ENCODE results near the gene AXL. TPM values are rescaled to one million over a fixed set of nuclear protein-coding genes. Genes with fewer than 3 reads are reported as not detected.
"Not testable (repeated sequence)": the region's sequence is repeated elsewhere in the genome, so short reads cannot be mapped to it uniquely, and the experiment has no call there.

AXL gene
- total RNA-seq, 2 donors from 2014 or later, result 138 to 157 TPM

GRCh38 chr19:41226053-41226873, 7.2 kb downstream of the AXL start:
- DNase-seq (ENCODE audit: low spot score), result peak; percentile 34
- peaks cover 6 to 68% of the 10 kb centered on the region in 2 donors for H3K4me1 ChIP-seq (ENCODE audit: control insufficient read depth in 1 of 2, low read depth in 2 of 2)
- peak overlapping the region; percentile 74 for H3K4me3 ChIP-seq
- no peak for TF ChIP-seq CTCF (IDR thresholded peaks at IDR 0.05)
- H3K27me3 ChIP-seq (replicated peaks; ENCODE audit: insufficient read depth), result no peaks in the 10 kb centered on the region
- peak overlapping the region; percentile 85 to 95 for H3K27ac ChIP-seq
- peak; percentile 62 for ATAC-seq (ENCODE audit: insufficient number of reproducible peaks, low FRiP score, low read depth)
- H3K36me3 ChIP-seq, result peaks cover 3% of the 10 kb centered on the region
- H3K9me3 ChIP-seq, result no peaks in the 10 kb centered on the region

GRCh38 chr19:41226874-41227390, 7.9 kb downstream of the AXL start:
- Histone ChIP-seq H3K27me3 (replicated peaks; ENCODE audit: insufficient read depth) (no peaks in the 10 kb centered on the region), H3K4me1 (ENCODE audit: control insufficient read depth in 1 of 2, low read depth in 2 of 2) (peaks cover 6 to 61% of the 10 kb centered on the region in 2 donors), H3K9me3 (no peaks in the 10 kb centered on the region), H3K4me3 (peak overlapping the region; percentile 74), H3K36me3 (peaks cover 4% of the 10 kb centered on the region), H3K27ac (peak overlapping the region; percentile 85 to 95)
- no peak for TF ChIP-seq CTCF (IDR thresholded peaks at IDR 0.05)
- no peak for ATAC-seq (ENCODE audit: insufficient number of reproducible peaks, low FRiP score, low read depth)
- DNase-seq (ENCODE audit: low spot score), result no peak

GRCh38 chr19:41228486-41228885, 9.5 kb downstream of the AXL start:
- no peak overlapping the region for H3K27ac ChIP-seq
- H3K4me3 ChIP-seq, result no peak overlapping the region
- DNase-seq (ENCODE audit: low spot score), result no peak
- ATAC-seq (ENCODE audit: insufficient number of reproducible peaks, low FRiP score, low read depth), result no peak
- H3K36me3 ChIP-seq, result peaks cover 9% of the 10 kb centered on the region
- TF ChIP-seq CTCF (IDR thresholded peaks at IDR 0.05), result no peak
- no peaks in the 10 kb centered on the region for H3K9me3 ChIP-seq
- H3K27me3 ChIP-seq (replicated peaks; ENCODE audit: insufficient read depth), result no peaks in the 10 kb centered on the region
- peaks cover 3 to 46% of the 10 kb centered on the region in 2 donors for H3K4me1 ChIP-seq (ENCODE audit: control insufficient read depth in 1 of 2, low read depth in 2 of 2)

- not testable (repeated sequence) for H3K27ac ChIP-seq; H3K27me3 ChIP-seq (replicated peaks; ENCODE audit: insufficient read depth); H3K4me3 ChIP-seq; ATAC-seq (ENCODE audit: insufficient number of reproducible peaks, low FRiP score, low read depth); DNase-seq (ENCODE audit: low spot score); H3K9me3 ChIP-seq
- Histone ChIP-seq H3K4me1 (ENCODE audit: control insufficient read depth in 1 of 2, low read depth in 2 of 2) (peaks cover 2 to 37% of the 10 kb centered on the region in 2 donors), H3K36me3 (peaks cover 17% of the 10 kb centered on the region)
Observed at GRCh38 chr19:41229338-41229737, 10.3 kb downstream of the AXL start.

GRCh38 chr19:41230067-41230857, 11.2 kb downstream of the AXL start:
- peaks cover 24% of the 10 kb centered on the region for H3K36me3 ChIP-seq
- no peaks in the 10 kb centered on the region for H3K27me3 ChIP-seq (replicated peaks; ENCODE audit: insufficient read depth)
- peaks cover 2 to 28% of the 10 kb centered on the region in 2 donors for H3K4me1 ChIP-seq (ENCODE audit: control insufficient read depth in 1 of 2, low read depth in 2 of 2)
- H3K27ac ChIP-seq, result no peak overlapping the region
- no peak for TF ChIP-seq CTCF (IDR thresholded peaks at IDR 0.05)
- H3K9me3 ChIP-seq, result no peaks in the 10 kb centered on the region
- ATAC-seq (ENCODE audit: insufficient number of reproducible peaks, low FRiP score, low read depth), result no peak
- no peak overlapping the region for H3K4me3 ChIP-seq
- DNase-seq (ENCODE audit: low spot score), result no peak
